ENCODE data around the gene LYZ. TPM values are rescaled to one million over a fixed set of nuclear protein-coding genes. Genes with fewer than 3 reads are reported as not detected.

Gene LYZ
- total RNA-seq, 4 donors from 2014 or later = 2.5 to 18.7 (median 6.1) TPM

DNA sequence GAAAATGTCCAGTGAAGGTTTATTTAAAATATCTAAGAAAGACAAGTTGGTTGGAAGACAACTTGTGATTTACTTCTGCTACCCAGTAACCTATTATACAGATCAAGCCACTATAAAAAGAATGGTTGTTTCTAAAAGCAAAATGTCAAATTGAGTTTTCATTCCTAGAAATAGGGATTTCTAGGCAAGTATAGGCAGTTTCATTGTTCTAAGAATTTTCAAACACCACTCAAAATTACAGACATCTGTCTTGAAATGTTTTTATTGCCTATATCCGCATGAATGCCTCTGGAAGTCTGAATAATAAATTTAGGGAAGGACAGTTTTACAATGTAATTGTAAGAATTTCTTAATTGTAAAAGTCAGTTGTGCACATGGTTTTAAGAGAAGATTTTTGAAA lies 20.0 kb downstream of the LYZ start:
- Histone ChIP-seq H3K4me3 (no peak overlapping the region), H3K4me1 (peaks cover 5% of the 10 kb centered on the region), H3K27me3 (no peaks in the 10 kb centered on the region), H3K36me3 (peaks cover 43% of the 10 kb centered on the region), H3K27ac (no peak overlapping the region), H3K9me3 (no peaks in the 10 kb centered on the region)
- no peak for TF ChIP-seq POLR2A (IDR thresholded peaks at IDR 0.05)
- TF ChIP-seq CTCF (IDR thresholded peaks at IDR 0.05) = no peak
- TF ChIP-seq POLR2AphosphoS5 (IDR thresholded peaks at IDR 0.05) = no peak
- TF ChIP-seq EP300 (IDR thresholded peaks at IDR 0.05) = no peak
- 82% methylated on average over 1 of the region's 1 CpG for WGBS
- DNase-seq (ENCODE audit: low spot score in 2 of 2) = no peak

DNA sequence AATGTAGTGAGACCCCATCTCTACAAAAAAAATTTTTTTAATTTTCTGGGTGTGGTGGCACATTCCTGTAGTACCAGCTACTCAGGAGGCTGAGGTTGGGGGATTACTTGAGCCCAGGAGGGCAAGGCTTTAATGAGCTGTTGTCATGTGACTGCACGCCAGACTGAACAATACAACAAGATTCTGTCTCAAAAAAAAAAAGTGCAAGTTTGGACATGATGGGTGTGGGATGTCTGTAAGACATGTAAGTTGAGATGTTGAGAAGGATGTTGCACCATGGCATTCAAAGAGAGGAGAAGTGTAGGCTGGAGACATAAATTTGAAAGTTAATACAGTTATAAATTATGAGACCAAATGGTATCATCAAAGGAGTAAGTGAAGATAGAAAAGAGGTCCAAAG lies 34.9 kb downstream of the LYZ start:
- no peak for DNase-seq (ENCODE audit: low spot score in 2 of 2)
- H3K36me3 ChIP-seq = peaks cover 3% of the 10 kb centered on the region
- H3K27ac ChIP-seq = no peak overlapping the region
- H3K4me3 ChIP-seq = no peak overlapping the region
- 92% methylated on average over 1 of the region's 1 CpG for WGBS
- H3K4me1 ChIP-seq = no peaks in the 10 kb centered on the region
- no peaks in the 10 kb centered on the region for H3K27me3 ChIP-seq
- H3K9me3 ChIP-seq = no peaks in the 10 kb centered on the region
- TF ChIP-seq POLR2A (IDR thresholded peaks at IDR 0.05) (no peak), EP300 (IDR thresholded peaks at IDR 0.05) (no peak)

DNA sequence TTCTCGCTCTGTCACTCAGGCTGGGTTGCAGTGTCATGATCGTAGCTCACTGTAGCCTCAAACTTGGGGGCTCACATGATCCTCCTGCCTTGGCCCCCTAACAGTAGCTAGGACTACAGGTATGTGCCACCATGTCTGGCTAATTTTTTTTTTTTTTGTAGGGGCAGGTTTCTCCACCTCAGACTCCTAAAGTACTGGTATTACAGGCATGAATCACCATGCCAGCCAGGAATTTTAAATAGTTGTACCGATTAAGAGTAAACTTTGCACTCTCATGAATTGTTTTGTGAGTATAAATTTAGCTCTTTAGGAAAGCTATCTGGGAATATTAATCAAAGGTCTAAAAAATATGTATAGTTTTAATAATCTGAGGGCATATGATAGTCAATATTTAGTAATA lies 36.9 kb downstream of the LYZ start:
- TF ChIP-seq POLR2A (IDR thresholded peaks at IDR 0.05) (no peak), EP300 (IDR thresholded peaks at IDR 0.05) (no peak), POLR2AphosphoS5 (IDR thresholded peaks at IDR 0.05) (no peak), CTCF (IDR thresholded peaks at IDR 0.05) (no peak)
- Histone ChIP-seq H3K9me3 (no peaks in the 10 kb centered on the region), H3K4me1 (no peaks in the 10 kb centered on the region), H3K27ac (no peak overlapping the region), H3K36me3 (no peaks in the 10 kb centered on the region), H3K4me3 (no peak overlapping the region), H3K27me3 (no peaks in the 10 kb centered on the region)
- 81% methylated on average over 3 of the region's 3 CpGs for WGBS
- DNase-seq (ENCODE audit: low spot score in 2 of 2) = no peak

- no peaks in the 10 kb centered on the region for H3K4me1 ChIP-seq
- H3K27me3 ChIP-seq = no peaks in the 10 kb centered on the region
- no peak for DNase-seq (ENCODE audit: low spot score in 2 of 2)
- TF ChIP-seq EP300 (IDR thresholded peaks at IDR 0.05) (no peak), CTCF (IDR thresholded peaks at IDR 0.05) (no peak), POLR2A (IDR thresholded peaks at IDR 0.05) (no peak), POLR2AphosphoS5 (IDR thresholded peaks at IDR 0.05) (no peak)
- no peak overlapping the region for H3K4me3 ChIP-seq
- no peaks in the 10 kb centered on the region for H3K9me3 ChIP-seq
- peaks cover 7% of the 10 kb centered on the region for H3K36me3 ChIP-seq
- WGBS = 94% methylated on average over 2 of the region's 2 CpGs
- no peak overlapping the region for H3K27ac ChIP-seq
These were observed 38.7 kb downstream of the LYZ start for GRCh38 chr12:69386921-69387320.

- no peak overlapping the region for H3K27ac ChIP-seq
- no peaks in the 10 kb centered on the region for H3K4me1 ChIP-seq
- WGBS = 88% methylated on average over 1 of the region's 1 CpG
- no peak for DNase-seq (ENCODE audit: low spot score in 2 of 2)
- no peak overlapping the region for H3K4me3 ChIP-seq
- peaks cover 7% of the 10 kb centered on the region for H3K36me3 ChIP-seq
- TF ChIP-seq POLR2AphosphoS5 (IDR thresholded peaks at IDR 0.05) (no peak), CTCF (IDR thresholded peaks at IDR 0.05) (peak; percentile 4 to 49), EP300 (IDR thresholded peaks at IDR 0.05) (no peak), POLR2A (IDR thresholded peaks at IDR 0.05) (no peak)
- no peaks in the 10 kb centered on the region for H3K27me3 ChIP-seq
- H3K9me3 ChIP-seq = no peaks in the 10 kb centered on the region
These were observed 40.2 kb downstream of the LYZ start for GRCh38 chr12:69388371-69388770.

DNA sequence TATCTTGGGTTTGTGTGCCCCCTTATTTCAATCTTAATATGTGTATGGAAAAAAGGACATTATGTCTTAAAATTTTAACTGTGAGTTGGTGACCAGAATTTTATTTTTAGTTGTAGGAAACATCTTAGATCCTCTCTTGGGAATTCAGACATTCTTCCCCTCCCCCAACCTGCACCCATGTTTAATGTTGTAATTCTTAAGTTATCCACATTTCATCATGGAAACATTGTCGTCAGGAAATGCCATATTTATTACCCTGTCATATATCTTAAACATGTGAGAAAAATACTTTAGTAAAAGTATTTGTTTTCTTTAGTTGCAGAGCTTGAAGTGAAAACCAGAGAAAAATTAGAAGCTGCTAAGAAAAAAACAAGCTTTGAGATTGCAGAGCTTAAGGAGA lies 41.6 kb downstream of the LYZ start:
- H3K4me3 ChIP-seq = no peak overlapping the region
- no peaks in the 10 kb centered on the region for H3K27me3 ChIP-seq
- no peaks in the 10 kb centered on the region for H3K9me3 ChIP-seq
- no peak overlapping the region for H3K27ac ChIP-seq
- H3K36me3 ChIP-seq = peaks cover 7% of the 10 kb centered on the region
- TF ChIP-seq CTCF (IDR thresholded peaks at IDR 0.05) (no peak), POLR2A (IDR thresholded peaks at IDR 0.05) (no peak), POLR2AphosphoS5 (IDR thresholded peaks at IDR 0.05) (no peak)
- no peak for DNase-seq (ENCODE audit: low spot score in 2 of 2)
- no peaks in the 10 kb centered on the region for H3K4me1 ChIP-seq
- 41% methylated on average over 1 of the region's 1 CpG for WGBS

Measured in suprapubic skin (tissue), 4 donors.